HG03432 (cell line): Measurements from ENCODE around the gene TENT5C.
A peak's percentile ranks its signal among the peaks of the same experiment; 100 is the strongest.

ENCODE experiments used
- ATAC-seq: cut with Tn5 transposase; IDR thresholded peaks from one replicate; pipeline ENCODE4 v1.9.1; 2021; ENCODE audit warnings: mild to moderate bottlenecking, moderate library complexity; ENCODE audit not compliant: unreplicated experiment

Gene TENT5C

DNA sequence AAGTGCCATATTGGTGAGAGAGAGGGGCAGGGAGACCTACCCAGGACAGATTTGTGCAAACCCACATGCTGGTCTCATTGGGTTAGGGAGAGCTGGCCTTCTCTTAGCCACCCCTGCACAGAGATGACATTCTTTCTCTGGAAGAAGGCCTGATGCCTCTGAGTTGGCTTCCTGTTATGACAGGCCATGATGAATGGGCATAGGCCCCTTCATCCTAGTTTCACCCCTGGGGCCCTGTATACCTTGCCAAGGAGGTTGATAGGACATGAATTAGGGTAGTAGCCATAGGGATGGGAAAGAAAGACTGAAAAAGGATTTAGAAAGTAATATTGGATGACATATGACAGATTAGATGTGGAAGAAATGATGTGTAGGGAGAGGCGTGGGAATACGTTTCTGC lies 46.6 kb downstream of the TENT5C start:
- no peak for ATAC-seq

DNA sequence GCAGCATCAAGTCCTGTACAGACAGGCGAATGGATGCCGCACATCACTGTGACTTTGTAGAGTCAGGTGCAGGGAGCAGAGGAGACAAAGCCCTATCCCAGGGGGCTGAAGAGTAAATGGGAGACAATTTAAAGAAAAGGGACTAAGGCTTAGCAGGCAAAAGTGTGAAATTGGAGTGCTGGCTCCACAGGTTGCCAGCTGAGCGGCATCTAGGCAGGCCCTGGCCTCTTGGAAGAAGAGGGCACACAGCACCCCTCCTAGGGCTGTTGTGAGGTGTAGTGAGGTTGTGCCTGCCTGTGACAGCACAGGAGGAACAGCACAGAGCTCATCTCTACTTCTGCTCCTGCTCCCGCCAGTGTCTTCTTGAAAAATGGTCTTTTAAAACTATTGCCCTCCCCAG lies 47.3 kb downstream of the TENT5C start:
- ATAC-seq = no peak

DNA sequence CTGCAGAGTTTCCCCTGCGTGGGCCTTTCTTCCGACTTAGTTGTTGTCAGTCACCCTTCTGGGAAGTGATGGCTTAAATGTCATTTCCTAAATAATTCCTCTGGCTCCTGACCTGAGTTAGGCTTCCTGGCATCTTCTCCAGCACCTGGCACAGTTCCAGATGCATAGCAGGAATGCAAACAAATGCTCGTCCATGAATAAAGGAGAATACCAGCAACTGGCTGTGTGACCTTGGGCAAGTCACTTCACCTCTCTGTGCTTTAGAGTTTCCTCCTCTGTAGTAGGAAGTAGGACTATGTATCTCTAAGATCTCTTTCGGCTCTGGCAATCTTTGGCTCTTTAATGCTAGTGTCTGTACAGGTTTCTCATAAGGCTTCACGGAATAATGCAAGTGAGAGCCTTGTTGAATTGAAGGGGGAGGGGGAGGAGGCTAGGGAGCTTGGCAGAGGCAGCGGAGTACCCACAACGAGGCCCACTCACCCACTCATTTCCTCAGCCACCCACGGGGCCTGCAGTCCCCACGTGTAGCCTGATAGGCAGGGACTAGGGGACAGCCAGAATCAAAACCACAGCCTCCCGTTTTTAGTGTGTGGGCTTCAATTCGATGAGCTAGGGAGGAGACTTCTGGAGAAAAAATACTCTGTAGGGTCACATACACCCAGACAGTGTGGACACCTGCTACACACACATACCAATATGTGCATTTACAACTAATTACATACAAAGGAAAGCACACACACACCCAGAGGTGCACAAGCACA lies 48.1 kb downstream of the TENT5C start:
- ATAC-seq = peak; percentile 9

DNA sequence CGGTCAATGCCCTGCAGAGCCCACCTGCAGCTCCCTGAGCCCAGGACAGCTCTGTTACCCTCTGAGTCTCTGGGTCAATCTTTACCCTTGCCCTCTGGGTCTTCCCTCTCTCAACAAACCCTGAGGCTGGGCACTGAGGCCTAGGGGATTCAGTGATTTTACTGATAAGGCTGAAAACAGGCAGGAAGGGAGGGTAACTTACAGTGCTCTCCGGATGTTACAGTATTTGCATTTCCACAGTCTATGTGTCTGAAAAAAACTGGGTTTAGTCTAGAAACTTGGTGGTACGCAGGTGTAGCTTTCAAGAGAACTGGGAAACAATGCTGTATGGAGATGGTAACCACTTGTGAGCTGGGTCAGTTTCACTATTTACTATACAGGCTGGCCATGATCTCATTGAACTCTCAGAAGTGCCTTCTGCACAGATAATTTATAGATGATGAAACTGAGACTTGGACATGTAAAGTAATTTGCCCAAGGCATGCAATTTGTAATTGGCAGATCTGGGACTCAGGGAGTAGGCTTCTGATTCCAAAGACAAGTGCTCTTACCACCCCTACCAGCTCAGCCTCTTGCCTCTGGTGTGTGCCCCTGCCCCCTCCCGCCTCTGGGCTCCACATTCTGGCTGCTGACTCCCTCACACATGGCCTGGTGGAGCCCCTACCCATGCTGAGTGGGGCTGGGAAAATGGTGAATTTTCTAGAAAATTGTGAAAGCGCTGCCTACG lies 48.8 kb downstream of the TENT5C start:
- ATAC-seq = peak; percentile 83

DNA sequence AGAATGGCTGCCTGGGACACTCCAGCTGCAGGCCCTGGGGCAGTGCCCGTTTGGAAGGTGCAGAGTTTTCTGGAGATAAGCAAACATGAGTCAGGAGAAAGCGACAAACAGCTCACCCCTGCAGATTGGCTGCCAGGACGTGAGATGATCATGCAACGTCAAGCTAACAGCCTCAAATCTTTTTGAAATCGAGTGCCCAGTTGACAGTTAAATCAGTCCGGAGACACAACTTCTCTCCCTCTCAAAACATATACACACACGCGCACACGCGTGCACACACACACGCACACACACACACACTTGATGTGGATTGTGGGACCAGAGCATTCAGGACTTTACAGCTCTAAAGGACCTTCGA lies 49.4 kb downstream of the TENT5C start:
- no peak for ATAC-seq

DNA sequence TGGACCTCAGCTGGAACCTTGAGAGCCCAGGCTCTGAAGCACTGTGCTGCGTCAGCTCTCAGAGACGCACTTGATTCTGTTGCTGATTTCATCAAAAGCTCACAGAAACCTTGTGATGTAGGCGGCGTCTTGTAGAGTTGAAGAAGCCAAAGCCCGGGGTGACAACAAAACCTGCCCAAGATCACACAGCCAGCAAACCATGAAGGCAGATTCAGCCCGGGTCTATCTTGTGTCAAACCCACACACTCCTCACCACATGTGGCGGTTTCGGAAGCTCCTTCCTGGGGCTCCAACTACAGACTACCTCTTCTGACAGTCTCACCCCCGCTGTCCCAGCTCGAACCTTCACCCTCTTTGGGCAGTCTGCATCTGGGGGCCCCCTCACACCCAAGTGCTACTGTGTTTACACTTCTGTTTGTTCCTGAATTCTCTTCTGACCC lies 50.4 kb downstream of the TENT5C start:
- ATAC-seq = peak; percentile 48

DNA sequence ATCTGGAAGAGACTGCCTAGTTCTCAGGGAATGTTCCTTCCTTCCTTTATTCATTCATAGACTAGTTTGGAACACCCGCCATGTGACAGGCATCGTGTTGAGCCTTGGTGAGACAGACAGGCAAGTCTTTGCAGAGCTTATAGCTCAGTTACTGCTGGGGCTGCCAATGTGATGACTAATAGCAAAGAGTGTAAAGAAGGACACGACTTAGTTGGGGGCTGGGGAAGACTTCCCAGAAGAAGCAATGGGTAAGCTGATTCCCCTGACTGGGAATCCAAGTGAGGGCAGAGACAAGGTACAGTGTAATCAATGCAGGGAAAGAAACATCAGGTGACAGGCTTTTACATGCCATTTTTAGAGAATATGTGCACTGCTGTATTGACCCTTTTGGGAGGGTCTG lies 51.2 kb downstream of the TENT5C start:
- no peak for ATAC-seq

DNA sequence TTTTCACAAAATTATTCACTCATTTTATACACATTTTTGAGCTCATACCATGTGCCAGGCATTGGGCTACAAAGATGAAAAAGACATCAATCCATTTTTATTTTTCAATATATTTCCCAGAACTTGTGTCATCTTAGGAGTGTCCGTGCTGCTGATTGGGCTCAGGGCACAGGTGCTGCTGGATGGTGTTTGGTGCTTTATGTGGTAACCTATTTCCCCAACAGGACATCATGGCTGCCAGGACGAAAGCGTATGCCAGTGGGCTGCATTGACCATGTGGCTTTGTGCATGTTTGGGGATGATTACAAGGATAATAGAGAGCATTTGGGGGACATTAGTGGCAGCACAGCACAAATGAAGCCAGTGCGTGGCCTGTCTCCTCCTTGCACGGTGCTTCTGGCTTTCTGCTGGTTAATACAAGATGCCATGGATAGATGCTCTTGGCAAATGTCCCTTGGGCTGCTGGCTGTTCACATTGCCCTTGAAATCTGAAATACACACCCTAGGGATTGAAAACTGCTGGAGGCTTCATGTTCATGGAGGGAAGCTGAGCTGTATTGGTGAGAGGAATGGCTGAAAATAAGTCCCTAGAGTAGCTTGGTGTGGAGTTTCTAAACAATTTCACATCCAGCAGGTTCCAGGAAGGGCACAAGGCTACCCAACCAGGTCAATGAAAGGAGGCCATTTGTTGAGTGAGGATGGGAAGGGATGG lies 52.3 kb downstream of the TENT5C start:
- ATAC-seq = no peak

DNA sequence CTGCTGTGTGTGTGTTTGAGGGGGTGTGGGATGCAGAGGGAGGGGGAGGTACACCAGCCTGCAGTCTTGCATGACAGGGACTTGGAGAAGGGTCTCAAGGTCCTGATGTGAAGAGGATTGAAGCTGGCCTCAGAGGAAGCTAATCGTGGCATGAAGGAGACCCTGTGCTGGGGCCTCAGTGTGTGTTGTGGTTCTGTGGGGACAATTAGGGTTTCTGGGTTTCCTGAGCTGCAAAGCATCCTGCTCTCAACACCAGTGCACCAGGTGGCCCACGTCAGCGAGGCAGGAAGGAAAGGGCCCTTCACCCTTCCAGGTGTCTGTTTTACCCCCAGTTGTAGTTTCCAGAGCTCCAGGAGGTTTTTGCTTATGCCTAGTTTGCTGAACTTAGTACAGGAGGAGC lies 52.8 kb downstream of the TENT5C start:
- peak; percentile 28 for ATAC-seq

DNA sequence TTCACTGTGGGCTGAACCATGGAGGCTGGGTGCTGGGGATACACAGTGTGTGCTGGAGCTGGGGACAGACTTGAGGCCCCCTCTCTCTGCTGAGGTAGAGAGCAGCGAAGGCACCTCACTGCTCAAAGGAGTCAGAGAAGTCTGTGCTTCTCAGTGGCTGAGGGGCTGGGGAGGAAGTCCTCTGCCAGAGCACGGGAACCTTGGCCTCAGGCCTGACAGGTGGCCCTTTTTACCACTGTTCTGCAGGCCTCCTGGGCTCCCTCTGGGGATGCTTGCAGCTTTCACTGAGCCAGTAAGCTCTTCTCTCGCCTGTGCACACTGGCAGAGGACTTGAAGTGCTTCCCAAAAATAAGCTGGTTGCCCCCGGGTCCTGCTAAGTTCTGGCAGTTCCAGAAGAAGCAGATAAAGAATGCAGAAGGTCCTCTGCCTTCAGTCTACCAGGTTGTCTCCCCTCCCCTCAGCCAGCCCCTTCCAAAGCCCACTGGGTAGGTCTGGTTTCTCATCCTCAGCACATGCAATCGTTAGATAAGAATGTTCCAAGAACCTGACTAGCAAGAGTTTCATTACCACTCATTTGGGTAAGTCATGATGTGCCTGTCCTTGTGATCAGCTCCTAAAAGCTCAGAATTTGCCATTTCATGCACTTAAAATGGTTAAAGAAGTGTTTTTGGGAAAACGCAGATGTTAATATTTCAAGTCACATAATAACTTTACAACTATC lies 53.9 kb downstream of the TENT5C start:
- ATAC-seq = no peak

DNA sequence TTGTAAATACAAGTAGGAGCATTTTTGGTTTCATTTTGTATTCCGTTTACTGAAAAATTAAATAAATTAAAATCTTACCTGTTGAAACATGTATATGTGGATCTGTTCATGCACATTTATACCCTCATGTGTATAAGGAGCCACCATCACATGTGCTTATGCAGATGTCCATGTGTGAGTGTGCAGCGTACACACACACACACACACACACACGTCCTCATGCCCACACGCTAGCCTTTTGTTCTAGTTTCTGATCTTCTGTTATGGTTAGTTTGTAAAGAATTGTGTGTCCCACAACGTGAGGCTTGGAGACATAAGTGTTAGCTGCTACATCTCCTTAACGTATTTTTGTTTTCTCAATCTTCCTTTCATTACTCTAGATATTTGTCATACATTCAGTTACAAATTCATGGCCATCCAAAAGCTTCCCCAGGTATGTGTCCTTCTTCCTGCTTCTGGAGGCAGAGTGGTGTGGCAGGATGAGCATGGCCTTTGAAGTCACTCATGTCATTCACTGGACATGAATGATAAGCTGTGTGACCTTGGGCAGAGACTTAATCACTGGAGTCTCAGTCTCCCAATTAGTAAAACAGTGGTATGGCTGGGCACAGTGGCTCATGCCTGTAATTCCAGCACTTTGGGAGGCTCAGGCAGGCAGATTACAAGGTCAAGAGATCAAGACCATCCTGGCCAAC lies 54.6 kb downstream of the TENT5C start:
- no peak for ATAC-seq

DNA sequence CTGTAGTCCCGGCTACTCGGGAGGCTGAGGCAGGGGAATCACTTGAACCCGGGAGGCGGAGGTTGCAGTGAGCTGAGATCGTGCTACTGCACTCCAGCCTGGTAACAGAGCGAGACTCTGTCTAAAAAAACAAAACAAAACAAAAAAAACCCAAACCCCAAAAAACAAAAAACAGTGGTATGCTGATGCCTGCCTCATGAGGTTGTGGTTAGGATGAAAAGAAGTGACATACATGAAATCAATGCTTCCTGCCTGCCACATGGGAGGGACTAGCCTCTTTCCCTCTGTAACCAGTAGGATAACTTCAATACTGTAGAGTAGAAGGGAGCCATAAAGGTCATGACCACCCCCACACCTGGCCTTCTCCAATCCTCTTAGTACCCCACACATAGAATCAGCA lies 55.2 kb downstream of the TENT5C start:
- no peak for ATAC-seq

DNA sequence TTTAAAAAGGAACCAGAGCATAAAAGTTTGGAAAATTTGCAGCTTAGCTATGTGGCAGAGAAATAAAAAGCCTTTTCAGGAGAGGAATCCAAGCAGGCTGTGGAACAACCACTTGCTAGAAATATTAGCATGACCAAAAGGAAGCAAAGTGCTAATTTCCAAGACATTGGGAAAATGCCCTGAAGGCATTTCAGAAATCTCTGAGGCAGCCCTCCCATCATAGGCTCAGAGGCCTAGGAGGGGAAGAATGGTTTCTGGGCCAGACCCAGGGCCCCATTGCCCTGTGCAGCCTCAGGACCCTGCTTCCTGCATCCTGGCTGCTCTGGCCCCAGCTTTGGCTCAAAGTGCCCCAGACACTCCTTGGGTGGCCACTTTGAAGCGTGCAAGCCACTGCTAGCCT lies 56.8 kb downstream of the TENT5C start:
- ATAC-seq = no peak

DNA sequence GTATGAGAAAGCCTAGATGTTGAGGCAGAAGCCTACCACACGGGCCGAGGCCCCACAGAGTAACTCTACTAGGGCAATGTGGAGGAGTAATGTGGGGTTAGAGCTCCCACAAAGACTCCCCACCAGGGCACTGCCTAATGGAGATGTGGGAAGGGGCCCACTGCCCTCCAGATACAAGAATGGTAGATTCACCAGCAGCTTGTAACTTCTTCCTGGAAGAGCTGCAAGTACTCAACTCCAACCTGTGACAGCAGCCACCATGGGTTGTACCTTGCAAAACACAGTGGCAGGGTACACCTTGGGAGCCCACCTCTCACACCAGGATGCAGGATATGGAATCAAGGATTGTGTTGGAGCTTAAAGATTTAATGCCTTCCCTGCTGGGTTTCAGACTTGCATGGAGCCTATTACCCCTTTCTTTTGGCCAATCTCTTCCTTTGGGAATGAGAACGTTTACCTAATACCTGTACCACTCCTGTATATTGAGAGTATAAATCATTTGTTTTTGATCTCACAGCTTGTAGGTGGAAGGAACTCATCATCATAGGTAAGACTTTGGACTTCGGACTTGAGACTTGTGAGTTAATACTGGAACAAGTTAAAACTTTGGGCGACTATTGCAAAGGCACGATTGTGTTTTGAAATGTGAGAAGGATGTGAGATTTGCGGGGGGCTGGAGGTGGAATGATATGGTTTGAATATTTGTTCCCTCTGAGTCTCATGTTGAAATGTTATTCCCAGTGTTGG lies 57.5 kb downstream of the TENT5C start:
- no peak for ATAC-seq

DNA sequence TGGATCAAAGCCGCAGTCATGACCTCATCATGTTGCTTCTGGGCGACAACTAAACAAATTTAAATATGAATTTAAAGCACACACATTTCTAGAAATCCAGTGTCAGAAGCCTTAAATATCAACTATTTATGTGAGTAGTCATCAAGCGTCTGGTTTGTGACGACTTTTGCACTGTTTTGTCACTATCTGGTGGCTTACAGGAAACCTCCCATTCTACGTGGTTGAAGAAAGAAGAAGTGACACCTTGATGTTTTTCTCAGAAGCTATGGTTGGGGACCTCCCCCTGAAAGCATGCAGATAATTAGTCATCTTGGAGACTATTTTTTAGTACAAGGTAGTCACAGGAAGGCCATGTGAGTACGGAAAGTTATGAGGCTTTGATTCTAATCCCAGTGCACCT lies 58.5 kb downstream of the TENT5C start:
- peak; percentile 97 for ATAC-seq

DNA sequence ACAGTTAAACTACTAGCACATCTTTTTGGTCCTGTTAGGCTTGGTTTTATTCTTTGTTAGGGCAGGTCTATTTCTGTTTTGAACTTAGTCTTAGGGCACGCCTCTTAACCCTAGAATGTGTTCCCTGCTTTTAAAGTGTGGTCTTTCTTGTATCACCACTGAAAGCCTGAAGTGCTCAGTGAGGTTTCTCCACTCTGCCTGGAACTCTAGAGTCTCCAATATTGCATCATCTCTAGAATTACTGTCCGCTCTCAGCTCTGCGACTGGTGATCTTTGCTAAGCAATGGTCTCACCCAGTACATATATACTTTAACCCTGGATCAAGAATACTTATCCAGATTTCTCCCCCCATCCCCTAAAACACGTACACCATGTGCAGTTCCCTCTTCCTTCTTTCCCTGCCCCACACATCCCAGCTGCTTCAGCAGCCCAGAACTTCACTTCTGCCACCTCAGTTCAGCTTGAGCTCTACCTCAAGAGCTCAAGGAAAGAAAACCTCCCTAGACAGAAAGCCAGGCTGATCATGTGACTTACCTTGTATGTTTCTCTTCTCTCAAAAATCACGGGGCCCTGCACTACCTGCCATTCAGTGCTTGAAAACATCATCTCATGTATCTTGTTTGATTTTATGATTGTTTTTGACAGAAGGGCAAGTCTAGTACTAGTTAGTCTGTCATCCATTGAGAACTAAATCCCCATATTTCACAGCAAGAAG lies 59.9 kb downstream of the TENT5C start:
- peak; percentile 27 for ATAC-seq

DNA sequence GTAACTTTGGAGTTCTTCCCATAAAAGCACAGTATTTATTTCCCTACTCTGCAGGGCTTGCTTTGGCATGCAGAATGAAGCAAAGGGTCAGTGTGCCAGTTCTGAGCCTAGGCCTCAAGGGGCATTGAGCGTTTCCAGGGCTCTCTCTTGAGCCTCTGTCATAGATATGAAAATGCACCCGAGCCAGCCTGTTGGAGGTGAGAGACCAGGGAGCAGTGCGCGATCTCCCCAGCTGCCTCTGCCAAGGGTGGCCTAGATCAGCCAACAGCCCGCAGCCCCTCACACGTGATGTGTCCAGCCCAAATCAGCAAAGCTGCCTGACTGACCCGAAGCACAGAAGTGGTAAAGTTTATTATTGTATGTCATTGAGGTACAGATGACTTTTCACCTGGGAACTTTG lies 63.7 kb downstream of the TENT5C start:
- no peak for ATAC-seq

DNA sequence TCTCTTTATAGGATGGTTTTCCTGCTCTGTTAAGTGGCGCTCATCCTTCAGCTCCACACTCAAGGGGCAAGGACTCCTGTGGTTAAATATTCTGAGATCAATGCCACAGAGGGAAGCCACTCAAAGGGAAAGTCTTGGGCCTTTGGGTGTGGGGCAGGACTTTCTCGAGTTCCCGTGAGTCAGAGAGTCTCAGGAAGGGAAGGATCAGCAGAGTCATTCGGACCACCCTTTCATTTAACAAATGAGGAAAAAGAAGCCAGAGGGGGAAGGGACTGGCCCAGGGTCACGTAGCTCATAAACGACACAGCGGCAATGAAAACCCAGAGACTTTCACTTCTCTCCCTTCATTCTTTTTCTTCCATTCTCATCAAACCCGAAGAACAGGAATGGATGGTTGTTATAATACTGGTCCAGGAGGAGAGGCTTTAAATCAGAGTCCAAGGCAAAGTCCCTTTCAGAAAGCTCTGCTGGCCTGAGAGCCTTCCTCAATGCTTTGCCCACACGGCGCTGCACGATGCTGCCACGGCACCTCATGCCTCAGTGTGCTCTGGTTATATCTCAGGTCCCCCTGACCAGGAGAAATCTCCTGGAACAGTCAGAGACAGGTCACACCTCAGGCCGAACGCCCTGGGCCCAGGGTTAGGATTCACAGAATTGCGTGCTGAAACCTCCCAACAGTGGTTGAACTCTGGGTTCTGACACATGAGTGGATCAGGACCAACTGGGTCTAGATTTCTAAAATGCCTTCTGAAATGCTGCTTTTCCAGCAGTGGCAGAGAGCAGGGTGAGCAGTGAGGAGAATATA lies 65.3 kb downstream of the TENT5C start:
- ATAC-seq = no peak
